Activated CD8-positive, alpha-beta memory T cell treated with anti-CD3 and anti-CD28 coated beads, Interleukin-2, amount 50 U/mL, for 48 hours (primary cell): ENCODE data around the gene KCNMA1.

ENCODE experiments used
- DNase-seq: peaks from one replicate; pipeline ENCODE4 v3.0.0-alpha.2; 2020

Gene KCNMA1

DNA sequence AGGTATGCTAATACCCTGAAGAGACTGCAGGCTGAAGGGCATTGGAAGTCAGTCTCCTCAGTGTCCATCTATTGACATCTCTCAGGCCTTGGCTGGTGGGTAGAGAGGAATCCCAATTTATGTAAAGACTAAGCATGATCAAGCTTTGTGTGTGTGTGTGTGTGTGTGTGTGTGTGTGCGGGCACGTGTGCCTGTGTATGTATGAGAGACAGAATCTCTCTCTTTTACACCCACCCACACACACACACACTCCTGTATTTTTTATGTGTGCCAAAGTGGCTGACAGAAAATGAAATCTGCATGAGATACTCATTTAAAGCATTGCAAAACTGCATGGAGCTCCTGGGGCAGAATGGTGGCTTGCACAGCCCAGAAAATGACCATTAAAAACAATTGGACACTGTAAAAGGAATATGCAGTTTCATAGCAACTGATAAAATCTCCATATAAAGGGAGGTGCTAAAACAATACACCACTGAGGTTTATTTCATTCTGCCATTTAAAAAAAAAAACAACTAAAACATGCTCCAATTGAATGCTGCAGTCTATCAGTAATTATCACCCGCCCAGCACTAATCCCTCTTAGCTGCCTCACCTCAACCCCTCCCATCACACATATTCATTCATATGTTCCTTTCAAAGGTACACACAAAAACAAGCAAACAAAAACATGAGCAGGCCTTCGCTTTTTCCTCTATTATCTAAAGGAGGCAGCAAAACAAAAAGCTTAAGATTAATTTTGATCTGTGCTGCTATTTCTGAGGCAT, 385.0 kb downstream of the KCNMA1 start:
- no peak for DNase-seq

DNA sequence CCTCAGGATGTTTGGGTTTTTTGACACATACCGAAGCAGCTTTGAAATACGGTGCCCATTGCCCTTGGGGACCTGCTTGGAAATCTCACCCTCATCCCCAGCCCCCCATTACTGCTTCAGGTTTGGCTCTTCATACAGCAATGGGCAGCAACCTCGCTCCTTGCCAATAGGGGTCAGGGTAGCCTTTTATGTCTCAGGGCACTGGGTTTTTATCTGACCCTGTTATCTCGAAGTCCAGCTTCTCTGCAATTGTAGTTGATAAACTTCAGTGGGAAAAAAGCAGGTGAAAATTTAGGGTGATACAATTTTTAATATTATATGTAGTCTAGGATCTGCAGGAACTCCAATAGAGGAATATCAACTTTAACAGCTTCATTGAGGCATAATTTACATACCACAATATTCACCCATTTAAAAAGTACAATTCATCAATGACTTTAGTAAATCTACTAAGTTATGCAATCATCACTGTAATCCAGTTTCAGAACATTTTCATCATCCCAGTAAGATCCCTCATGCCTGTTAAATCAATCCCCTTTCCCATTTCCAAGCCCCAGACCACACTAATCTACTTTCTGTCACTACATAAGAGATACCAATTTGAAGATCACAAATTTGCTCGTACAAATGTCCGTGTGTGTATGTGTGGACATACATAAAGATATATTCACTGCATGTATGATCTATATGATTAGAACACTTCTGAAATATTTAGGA, 386.2 kb downstream of the KCNMA1 start:
- no peak for DNase-seq

DNA sequence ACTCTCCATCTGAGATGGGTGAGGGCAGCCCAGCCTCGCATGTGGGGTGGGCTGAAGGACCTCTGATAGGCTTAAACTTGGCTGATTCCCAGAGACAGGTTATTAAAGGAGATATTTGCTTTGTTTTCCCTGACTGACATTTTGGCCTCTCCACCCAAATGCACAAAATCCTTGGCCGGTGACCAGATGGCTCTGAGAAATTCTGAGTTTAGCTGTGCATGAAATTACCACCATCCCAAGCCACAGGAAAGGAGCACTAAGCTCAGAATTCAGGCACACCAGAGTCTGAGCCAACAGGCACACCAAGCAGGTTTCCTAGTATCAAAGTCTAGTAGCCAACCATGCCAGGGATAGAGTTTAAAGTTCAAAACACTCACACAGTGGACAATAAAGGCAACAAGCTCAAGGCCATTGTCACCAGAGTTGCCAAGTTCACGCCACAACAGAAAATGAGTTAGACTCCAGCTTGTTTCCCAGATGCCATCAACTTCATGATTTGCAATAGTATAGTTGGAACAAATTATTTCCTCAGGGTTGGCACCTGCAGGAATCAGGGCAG, 387.6 kb downstream of the KCNMA1 start:
- no peak for DNase-seq

DNA sequence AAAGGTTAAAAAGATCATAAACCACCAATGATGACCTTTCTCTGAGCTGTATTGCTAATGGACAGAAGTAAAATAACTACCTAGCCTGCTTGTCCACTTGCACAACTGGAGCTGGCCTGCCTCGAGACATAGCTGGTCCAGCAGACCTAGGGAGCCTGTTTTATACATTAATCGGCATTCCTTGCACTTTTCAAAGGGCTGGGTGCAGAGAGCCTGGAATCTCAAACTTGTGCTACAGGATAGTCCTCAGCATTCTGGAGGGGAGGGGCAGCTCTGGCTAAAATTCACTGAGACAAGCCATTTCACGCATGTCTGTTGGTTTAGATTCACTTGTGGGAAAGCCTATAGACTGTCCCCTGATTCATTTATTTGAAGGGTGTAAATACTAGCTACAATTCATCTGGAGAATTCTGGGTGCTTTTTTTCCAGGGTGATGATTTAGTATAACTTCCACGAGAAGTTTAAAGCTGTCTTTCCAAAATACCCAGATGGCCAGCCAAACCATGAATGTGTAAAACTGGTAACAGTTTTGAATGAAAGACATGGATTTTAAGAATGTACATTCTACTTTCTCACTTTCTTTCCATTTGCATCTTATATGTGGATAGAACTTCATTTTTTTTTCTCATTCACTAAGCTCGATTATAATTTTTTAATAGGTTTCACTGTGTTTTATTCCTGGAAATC, 389.4 kb downstream of the KCNMA1 start:
- DNase-seq, result no peak

DNA sequence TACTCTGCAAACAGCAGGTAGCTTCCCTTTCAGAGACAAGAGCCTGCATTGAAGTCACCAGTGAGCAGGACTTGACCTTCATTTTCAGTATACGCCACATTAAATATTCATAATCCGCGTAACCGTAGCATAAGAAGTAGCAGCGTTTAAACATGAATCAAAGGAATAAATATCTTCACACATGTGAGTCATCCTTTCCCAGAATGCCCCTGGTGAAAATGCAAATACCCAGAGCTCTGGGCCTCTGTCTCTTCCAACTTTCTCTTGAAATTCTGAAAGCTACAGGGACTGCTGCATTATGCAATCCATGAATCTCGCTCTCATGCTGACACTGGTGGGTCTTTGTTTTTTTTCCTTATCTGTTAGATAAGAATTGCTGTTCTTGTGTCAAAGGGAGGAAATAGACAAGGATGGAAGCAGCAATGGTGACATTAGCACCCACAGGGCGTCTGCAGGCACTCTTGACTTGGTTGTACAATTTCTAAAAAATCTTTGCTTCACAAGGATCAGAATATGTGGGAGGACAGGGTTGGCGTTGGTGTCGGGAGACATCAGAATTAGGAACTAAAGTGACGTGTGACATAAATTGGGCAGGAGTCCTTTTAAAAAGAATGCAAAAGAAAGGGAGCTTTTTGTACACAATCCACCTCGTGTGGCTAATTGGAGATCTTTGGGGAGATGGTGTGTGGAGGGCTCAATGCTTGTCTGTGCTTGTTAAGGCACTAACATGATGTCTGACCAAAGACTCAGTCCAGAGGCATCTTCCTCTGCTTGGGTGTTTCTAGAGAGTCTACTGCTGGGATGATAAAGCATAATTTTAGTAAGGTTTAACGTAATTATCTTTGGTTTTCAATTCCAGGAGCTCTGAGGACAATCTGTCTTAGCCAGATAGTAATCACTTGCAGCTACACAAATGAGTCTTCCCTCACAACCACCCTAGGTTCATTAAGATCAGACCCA, 390.3 kb downstream of the KCNMA1 start:
- no peak for DNase-seq

DNA sequence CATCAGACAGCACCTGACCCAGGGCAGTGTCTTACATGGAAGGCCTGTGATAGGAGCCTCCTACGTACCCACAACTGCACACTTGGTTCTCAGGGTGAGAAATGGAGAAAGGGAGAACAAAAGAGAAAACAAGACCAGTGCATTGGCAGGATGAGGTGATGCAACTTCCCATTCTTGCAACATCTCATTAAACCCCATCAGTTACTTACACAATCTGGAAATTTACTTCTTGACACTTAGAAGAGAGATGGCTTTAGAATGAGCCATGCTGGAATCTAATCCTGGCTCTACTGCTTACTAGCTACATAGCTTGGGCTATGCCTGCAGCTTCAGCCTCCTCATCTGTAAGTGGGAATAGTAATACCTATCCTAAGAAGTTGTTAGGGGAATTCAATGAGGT, 391.7 kb downstream of the KCNMA1 start:
- DNase-seq, result no peak

DNA sequence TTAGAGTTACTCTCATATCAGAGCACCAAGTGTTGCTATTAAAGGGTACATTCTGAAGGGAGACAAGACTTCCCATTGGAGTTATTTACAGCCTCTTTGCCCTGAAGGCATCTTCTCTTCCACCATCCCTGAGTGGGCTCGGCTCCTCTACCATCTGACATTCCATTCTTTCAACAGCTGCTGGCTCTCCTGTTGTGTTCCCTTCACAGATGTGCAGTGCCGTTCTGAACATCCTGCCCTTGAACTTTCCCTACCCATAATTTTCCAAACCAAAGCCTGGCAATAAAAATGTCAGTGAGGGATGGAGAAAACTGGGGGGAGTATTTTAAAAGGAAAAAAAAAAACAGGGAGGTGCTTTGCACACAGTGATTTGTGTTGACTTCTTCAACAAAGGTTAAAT, 392.9 kb downstream of the KCNMA1 start:
- no peak for DNase-seq

DNA sequence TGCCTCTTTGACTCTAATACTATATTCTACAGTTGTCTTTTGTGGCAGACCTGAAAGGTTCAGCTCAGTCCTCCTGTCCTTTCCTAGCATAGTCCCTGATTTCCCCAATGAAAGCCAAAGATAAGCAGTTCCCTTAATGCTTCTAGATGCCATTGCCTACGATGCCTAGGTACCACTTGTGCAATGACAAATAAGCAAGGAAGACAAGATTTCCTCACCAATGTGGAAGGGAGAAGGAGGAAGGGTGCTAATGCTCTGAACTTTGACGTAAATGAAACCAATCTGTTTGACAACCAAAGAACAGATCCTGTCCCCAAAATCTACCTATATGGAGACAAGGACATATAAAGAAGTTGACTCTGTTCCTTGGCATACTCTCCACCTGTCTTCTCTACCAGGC, 393.3 kb downstream of the KCNMA1 start:
- no peak for DNase-seq

DNA sequence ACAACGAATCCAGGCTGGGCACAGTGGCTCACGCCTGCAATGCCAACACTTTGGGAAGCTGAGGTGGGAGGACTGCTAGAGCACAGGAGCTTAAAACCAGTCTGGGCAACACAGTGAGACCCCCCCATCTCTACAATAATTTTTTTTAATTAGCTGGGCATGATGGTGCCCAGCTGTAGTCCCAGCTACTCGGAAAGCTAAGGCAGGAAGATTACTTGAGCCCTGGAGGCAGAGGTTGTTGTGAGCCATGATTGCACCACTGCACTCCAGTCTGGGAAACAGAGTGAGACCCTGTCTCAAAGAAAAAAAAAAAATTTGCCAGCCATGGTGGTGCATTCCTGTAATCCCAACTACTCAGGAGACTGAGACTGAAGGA, 396.3 kb downstream of the KCNMA1 start:
- DNase-seq, result no peak

DNA sequence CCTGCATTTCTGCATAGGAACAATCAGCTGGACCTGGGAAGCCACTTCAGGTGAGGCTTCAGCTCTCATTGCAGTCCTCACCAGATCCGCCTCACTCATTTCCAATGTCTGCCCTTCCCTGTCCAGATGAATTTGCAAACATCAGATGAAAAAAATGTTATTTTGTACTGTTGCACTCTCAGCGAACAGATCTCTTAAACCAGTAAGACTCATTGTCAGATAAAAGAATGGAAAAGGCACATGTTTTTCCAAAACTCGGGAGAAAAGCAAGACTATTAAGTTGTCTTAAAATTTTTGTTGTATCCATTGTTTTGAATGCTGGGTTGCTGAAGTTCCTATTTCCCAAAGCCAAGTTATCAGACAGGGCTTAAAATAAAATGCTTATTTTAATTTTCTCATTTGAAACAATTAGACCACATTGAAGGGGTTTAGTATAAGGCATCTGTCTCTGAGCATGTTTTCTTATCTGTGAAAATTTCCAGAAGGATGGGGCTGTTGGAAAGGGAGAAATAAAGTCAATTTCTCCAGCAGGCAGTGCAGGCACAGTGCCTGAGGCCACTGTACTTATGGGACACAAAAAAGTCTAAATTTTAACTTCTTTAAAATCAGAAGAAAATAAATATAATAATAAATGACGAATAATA, 396.8 kb downstream of the KCNMA1 start:
- DNase-seq, result no peak

DNA sequence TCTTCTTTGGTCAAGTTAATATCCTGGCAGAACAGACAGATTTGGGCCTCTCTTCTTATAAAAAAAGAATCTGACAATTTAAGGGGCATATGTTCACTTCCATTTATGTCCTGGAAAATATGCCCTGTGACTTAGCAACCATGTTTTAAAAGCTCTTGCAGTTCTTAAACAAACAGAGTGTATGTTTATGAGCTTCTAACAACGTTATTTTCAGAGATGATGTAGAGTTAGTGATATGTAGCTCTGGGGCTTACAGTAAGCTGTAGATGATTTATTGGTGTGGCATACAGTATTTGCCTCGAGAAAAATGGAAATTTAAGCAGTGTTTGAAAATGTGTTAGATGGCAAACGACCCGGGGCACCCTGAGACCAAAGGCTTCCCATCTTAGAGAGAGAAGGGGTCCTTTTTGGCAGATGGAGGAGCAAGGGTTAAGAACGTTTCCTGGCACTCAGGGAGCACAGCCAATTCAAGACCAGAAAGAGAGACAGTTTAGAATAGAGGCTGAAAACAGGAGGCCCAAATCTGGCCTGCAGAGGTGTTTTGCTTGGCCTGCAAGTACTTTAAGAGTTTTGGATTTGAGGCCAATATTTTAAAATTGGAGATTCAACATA, 397.5 kb downstream of the KCNMA1 start:
- DNase-seq, result no peak

DNA sequence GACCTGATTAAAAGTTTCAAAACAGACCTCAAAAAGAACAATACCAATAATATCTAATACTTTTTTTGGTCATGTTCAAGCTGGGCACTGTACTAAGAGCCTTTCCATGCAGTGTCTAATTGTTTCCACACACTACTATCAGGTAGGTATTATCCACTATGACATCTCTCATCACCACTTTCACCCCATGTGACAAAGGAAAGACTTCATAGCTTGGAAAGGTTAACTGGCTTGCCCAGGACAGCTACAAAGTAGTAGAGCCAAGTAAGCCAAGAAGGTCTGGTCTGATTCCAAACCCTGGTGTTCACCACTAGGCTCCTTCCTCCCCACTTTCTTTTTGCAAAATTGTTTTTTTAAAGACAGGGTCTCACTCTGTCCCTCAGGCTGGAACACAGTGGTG, 400.5 kb downstream of the KCNMA1 start:
- DNase-seq, result no peak

DNA sequence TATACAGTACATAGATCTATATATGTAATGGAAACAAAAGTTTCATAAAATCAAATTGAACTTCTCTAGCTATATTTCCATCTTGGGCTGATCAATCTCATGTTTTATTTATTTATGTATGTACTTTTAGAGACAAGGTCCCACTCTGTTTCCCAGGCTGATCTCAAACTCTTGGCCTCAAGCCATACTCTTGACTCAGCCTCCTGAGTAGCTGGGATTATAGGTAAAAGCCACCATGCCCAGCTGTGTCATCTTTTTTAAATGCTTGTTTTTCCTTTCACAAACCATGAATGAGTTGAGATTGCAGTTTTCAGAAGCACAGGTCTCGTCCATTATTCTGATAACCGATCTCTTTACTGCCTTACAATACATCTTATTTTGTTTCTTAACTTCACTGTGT, 400.9 kb downstream of the KCNMA1 start:
- DNase-seq, result no peak

DNA sequence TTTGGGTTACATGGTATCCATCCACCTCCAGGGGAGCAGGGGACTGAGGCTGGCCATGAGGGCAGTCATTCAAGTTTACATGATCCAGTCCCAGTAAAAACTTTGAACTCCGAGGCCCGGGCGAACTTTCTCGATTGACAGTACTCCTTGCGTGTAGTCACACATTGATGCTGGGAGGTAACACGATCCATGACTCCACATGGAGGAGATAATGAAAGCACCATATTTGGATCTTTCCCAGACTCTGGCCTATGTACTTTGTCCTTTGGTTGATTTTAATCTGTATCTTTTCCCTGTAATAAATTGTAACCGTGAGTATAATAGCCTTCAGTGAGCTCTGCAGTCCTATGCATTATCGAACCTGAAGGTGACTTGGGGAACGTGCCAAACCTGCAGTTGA, 401.6 kb downstream of the KCNMA1 start:
- DNase-seq, result no peak

DNA sequence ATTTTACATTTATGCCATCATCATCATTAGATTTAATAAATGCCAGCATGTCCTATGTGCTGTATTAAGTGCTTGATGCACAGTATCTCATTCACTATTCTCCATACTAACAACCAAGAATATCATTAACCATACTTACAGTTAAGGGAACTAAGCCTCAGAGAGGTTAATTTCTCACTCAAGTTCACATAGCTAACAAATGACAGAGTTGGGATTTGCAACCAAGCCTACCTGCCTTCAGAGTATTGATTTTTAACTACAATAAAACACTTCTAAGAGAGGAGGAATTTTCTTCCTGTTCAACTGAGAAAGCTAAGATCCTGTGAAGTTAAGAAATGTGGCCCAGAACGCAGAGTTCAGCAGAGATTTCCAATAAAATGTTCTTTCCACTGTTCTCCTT, 403.0 kb downstream of the KCNMA1 start:
- DNase-seq, result no peak

DNA sequence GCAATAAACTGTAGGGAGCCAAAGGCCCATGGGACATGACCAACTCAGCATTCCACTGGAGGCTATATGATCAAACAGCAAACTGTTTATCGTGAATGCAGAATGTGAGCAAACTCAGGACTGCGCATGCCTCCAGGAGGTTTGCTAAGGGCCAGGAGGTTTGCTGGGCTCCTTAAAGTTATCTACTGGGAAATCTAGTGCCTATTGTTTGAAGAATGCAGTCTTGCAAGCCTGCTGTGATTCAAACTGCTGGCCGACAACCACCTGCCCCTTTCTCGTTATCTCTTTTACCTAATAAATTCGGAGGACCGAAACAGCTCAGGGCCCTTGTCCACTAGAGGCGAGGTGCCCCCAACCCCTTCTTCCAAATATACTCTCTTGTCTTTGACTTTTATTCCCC, 404.1 kb downstream of the KCNMA1 start:
- DNase-seq, result no peak

DNA sequence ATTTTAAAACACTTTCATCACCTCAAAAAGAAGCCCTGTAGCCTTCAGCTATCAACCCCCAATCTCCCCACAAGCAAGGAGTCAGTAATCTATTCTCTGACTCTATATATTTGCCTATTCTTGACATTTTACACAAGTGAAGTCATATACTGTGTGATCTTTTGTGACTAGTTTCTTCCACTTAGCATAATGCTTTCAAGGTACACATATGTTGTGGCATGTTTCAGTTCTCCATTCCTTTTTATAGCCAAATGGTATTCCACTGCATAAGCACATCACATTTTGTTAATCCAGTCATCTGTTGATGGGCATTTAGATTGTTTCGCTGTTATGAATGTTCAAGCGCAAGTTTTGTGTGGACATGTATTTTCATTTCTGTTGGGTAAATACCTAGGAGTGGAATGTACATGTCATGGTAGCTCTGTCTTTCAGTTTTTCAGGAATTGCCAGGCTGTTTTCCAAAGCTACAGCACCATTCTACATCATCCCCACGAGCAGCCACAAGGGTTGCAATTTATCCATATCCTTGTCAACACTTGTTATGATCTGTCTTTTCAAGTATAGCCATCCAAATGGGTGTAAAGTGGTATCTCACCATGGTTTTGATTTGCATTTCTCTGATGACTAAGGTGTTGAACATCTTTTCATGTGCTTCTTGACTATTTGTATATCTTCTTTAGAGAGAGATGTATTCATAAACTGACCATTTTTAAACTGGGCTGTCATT, 405.6 kb downstream of the KCNMA1 start:
- DNase-seq, result no peak

DNA sequence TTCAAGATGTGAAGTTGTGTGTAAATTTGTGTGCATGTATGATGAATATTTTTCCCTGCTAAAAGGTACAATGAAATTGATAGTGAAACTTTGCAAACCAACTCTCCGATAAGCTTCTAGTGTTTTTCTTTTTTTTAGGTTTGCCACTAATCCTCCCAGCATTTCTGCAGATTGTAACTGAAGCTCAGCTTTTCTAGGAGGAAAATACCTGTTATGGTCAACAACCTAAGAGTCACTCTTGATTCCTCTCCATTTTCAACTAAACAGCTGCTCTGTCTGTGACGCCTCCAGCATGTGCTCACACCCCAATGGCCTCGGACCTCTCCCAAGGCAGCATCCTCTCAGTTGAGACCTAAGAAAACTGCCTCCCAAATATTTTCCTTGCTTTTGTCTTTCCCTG, 406.2 kb downstream of the KCNMA1 start:
- no peak for DNase-seq

DNA sequence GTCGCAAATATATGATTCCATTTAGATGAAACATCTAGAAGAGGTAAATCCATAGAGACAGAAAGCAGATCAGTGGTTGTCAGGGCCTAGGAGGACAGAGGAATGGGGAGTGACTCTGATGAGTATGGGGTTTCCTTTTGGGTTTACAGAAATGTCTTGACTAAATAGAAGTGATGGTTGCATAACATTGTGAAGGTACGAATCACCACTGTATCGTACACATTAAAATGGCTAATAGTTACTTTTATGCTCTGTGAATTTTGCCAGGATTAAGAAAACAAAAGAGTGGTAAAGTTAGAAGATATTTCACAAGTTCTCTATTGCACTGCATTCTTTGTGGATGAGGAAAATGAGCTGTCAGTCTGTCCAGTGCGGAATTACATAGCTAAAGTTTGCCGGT, 407.4 kb downstream of the KCNMA1 start:
- no peak for DNase-seq

DNA sequence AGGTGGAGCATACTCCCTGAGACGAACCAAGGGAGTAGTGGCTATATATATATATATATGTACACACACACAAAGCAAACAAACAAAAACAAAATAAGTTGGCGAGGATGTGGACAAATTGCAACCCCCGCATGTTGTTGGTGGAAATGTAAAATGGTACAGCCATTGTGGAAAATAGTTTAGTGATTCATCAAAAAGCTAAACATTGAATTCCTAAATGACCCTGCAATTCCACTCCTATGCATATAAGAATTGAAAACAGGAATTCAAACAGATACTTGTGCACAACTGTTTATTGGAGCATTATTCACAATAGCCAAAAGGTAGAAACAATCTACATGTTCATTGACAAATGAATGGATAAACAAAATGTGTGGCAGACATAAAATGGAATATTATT, 407.9 kb downstream of the KCNMA1 start:
- no peak for DNase-seq

DNA sequence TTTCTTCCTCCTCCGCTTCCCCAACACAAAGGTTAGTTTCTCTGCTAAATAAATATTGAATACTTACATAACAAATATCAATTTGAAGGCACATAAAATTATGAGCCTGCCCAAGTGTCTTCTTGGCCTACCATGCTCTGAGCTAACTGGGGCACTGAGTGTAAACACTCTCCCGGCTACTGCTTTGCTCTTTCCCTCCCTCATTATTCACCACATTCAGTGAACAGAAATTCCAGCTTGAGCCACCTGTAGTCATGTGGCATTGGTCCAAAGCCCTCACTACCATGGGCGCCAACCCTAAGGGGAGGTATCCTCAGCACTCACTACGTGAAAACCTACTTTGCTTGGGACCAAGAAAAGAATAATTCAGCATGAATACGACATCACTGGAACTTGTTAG, 409.0 kb downstream of the KCNMA1 start:
- no peak for DNase-seq
